K562 (cell line): ENCODE measurements around the gene PLCB1.

Experiments used
- GATA2 ChIP-seq: sonication (generic); formaldehyde crosslinking; IDR thresholded peaks from 2 replicates; pipeline ENCODE4 v1.4.0; 2020; ENCODE audit warnings: mild to moderate bottlenecking, missing genetic modification reagents
- KDM1A ChIP-seq, 2 experiments: fragments of 450-650 bp; IDR thresholded peaks; 2 replicates each; pipeline ENCODE4 v1.6.1; 2016; ENCODE audit warnings: mild to moderate bottlenecking in 2 of 2
- RBM14 ChIP-seq: fragments of 200-400 bp; formaldehyde crosslinking; IDR thresholded peaks from 2 replicates; pipeline ENCODE4 v1.6.1; 2018; ENCODE audit warnings: low read depth, mild to moderate bottlenecking, low read length, moderate library complexity, borderline replicate concordance; ENCODE audit not compliant: insufficient read depth
- TAF7 ChIP-seq: fragments of 450-650 bp; IDR thresholded peaks from 2 replicates; pipeline ENCODE4 v1.6.1; 2016; ENCODE audit warnings: missing genetic modification characterization, missing compliant biosample characterization
- YY1 ChIP-seq, 3 experiments: IDR thresholded peaks; 2 replicates each; pipeline ENCODE4 v1.6.1; 2011; ENCODE audit warnings: low read length in 2 of 3, mild to moderate bottlenecking in 2 of 3, moderate library complexity in 2 of 3, borderline replicate concordance in 1 of 3, control low read depth in 1 of 3, low read depth in 1 of 3; ENCODE audit not compliant: insufficient read depth in 3 of 3, insufficient replicate concordance in 2 of 3, control insufficient read depth in 1 of 3, insufficient read length in 1 of 3; ENCODE audit errors: extremely low read depth in 1 of 3

DNA sequence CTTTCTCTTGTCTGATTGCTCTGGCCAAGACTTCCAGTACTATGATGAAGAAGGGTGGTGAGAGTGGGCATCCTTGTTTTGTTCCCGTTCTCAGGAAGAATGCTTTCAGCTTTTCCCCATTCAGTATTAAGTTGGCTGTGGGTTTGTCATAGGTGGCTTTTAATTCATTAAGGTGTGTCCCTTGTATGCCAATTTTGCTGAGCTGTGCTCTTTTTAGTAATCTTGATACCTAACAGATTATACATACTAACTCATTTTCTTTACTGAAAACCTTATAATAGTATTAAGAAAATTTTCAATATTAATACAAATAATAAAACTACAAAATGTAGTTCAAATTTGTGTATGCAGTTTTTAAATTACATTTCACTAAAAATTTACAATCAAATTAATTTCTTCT, 557.3 kb downstream of the PLCB1 start:
- TF ChIP-seq TAF7 (tag) (no peak), GATA2 (CRISPR knock-in tag) (no peak), KDM1A (IDR thresholded peaks at IDR 0.05) (no peak), RBM14 (no peak), YY1 (IDR thresholded peaks at IDR 0.05; ENCODE audit: borderline replicate concordance in 1 of 3, control insufficient read depth in 1 of 3, extremely low read depth in 1 of 3, insufficient read depth in 3 of 3, insufficient read length in 1 of 3, insufficient replicate concordance in 2 of 3, low read depth in 1 of 3, low read length in 2 of 3) (no peak)
